Common myeloid progenitor, CD34-positive (primary cell): ENCODE data around the gene TTLL5.
A peak's percentile ranks its signal among the peaks of the same experiment; 100 is the strongest.

Experiments used
- CTCF ChIA-PET: fragments of 350-600 bp; sonication (Branson Sonifier 250); formaldehyde crosslinking; loops from one replicate; lab custom pipeline; 2021; ENCODE audit warnings: antibody characterized with exemption; lab: Charles Lee
- POLR2A ChIA-PET: fragments of 350-600 bp; sonication (Branson Sonifier 250); formaldehyde crosslinking; loops from one replicate; lab custom pipeline; 2021; ENCODE audit warnings: antibody characterized with exemption; lab: Charles Lee
- DNase-seq, 3 donors: peaks; one replicate each; pipeline versions ENCODE4 v3.0.0 to v3.0.0-alpha.2; 2013
- H3K27ac ChIP-seq, 2 experiments: 1 replicate in 1 of 2; 2 replicates in 1 of 2; pipeline ENCODE4 v1.7.0; 2013; ENCODE audit warnings: inconsistent platforms in 2 of 2, low read length in 2 of 2, mild to moderate bottlenecking in 2 of 2, low read depth in 1 of 2, moderate library complexity in 1 of 2; ENCODE audit not compliant: severe bottlenecking in 2 of 2, insufficient read depth in 1 of 2, poor library complexity in 1 of 2
- H3K27me3 ChIP-seq, 5 experiments: replicated peaks in 2 of 5; 1 replicate in 3 of 5; 2 replicates in 2 of 5; pipeline versions ENCODE4 v1.6.1 to v1.7.0; 2013; ENCODE audit warnings: low read length in 4 of 5, mild to moderate bottlenecking in 2 of 5, moderate library complexity in 2 of 5, inconsistent platforms in 1 of 5; ENCODE audit not compliant: insufficient read depth in 5 of 5, control insufficient read depth in 4 of 5
- H3K36me3 ChIP-seq, 4 experiments: 1 replicate in 2 of 4; 2 replicates in 2 of 4; pipeline versions ENCODE4 v1.6.1 to v1.7.0; 2013; ENCODE audit warnings: low read length in 3 of 4, control low read depth in 1 of 4, mild to moderate bottlenecking in 1 of 4; ENCODE audit not compliant: control insufficient read depth in 4 of 4, insufficient read depth in 4 of 4
- H3K4me1 ChIP-seq, 4 experiments: 1 replicate in 3 of 4; 2 replicates in 1 of 4; pipeline versions ENCODE4 v1.6.1 to v1.7.1; 2013; ENCODE audit warnings: low read length in 3 of 4, mild to moderate bottlenecking in 3 of 4, control low read depth in 1 of 4, inconsistent platforms in 1 of 4, moderate library complexity in 1 of 4; ENCODE audit not compliant: control insufficient read depth in 4 of 4, insufficient read depth in 4 of 4; ENCODE audit errors: control extremely low read depth in 1 of 4
- H3K4me3 ChIP-seq, 7 experiments: 1 replicate in 4 of 7; 2 replicates in 3 of 7; pipeline versions ENCODE4 v1.5.1 to v1.7.0; 2013; ENCODE audit warnings: mild to moderate bottlenecking in 7 of 7, low read length in 6 of 7, moderate library complexity in 6 of 7, inconsistent platforms in 2 of 7, low read depth in 2 of 7, control low read depth in 1 of 7; ENCODE audit not compliant: insufficient read depth in 4 of 7, control insufficient read depth in 1 of 7; ENCODE audit errors: extremely low read depth in 1 of 7
- H3K9me3 ChIP-seq, 5 experiments: 1 replicate in 4 of 5; 2 replicates in 1 of 5; pipeline versions ENCODE4 v1.6.1 to v1.7.1; 2013; ENCODE audit warnings: low read length in 4 of 5, mild to moderate bottlenecking in 2 of 5, inconsistent platforms in 1 of 5, low read depth in 1 of 5, moderate library complexity in 1 of 5; ENCODE audit not compliant: control insufficient read depth in 4 of 5, insufficient read depth in 2 of 5; ENCODE audit errors: control extremely low read depth in 1 of 5
- WGBS: methylation state at CpG from one replicate; pipeline ENCODE4 v1.1.5; 2013; ENCODE audit not compliant: insufficient coverage; 5-methylcytosine and 5-hydroxymethylcytosine counted together

TTLL5 gene

DNA sequence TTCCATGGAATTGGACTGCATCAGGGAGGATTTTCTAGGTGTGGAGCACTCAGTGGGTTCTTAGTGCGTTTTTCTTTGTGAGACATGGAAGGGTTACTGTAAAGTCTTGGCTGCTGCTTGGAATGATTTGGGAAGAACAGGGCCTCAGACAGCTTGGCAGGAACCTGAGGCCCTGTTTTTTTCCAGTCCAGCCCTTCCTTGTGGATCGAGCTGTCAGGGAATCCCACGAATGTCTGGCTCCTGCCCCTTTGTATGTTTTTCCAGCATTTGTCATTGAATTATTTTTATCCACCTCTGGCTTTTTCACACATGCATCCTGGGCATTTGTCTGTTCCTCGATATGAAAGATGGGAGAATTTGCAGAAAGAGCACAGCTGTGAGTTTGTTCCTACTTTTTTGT, 162.3 kb downstream of the TTLL5 start:
- H3K27ac ChIP-seq, result no peak overlapping the region
- ChIA-PET POLR2A (no interaction called here), CTCF (interaction anchor here (1.4 kb wide), 1 partner anchor 8 kb away, joined by 3 read pairs; no protein-coding TSS in a partner anchor)
- no peak overlapping the region for H3K4me3 ChIP-seq
- no peaks in the 10 kb centered on the region for H3K27me3 ChIP-seq
- H3K36me3 ChIP-seq, result peaks cover 8 to 46% (median 25%) of the 10 kb centered on the region in 4 experiments
- H3K4me1 ChIP-seq, result no peaks in the 10 kb centered on the region
- no peak for DNase-seq
- no peaks in the 10 kb centered on the region for H3K9me3 ChIP-seq
- WGBS, result no CpG with 5 or more reads among the region's 4 CpGs

DNA sequence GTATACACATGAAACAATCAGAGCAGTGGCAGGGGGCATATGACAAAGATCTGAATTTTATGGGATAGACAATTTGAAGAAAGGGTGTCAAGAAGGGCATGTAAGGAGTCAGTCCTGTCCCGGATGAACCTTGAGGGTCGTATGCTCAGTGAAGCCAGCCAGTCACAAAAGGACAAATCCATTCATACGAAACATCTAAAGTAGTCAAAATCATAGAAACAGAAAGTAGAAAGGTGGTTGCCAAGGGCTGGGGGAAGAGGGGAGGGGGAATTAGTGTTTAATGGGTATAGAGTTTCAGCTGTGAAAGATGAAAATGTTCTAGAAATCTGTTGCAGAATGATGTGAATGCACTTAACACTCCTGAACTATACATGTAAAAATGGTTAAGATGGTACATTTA, 163.3 kb downstream of the TTLL5 start:
- no peak overlapping the region for H3K27ac ChIP-seq
- H3K4me1 ChIP-seq, result no peaks in the 10 kb centered on the region
- no peaks in the 10 kb centered on the region for H3K27me3 ChIP-seq
- POLR2A ChIA-PET, result no interaction called here
- H3K9me3 ChIP-seq, result no peaks in the 10 kb centered on the region
- 100% methylated on average over 1 of the region's 3 CpGs for WGBS
- H3K4me3 ChIP-seq, result no peak overlapping the region
- CTCF ChIA-PET, result no interaction called here
- no peak for DNase-seq
- H3K36me3 ChIP-seq, result peaks cover 8 to 46% (median 24%) of the 10 kb centered on the region in 4 experiments

- no peaks in the 10 kb centered on the region for H3K9me3 ChIP-seq
- peaks cover 5 to 39% (median 22%) of the 10 kb centered on the region in 4 experiments for H3K36me3 ChIP-seq
- ChIA-PET POLR2A (no interaction called here), CTCF (no interaction called here)
- H3K4me3 ChIP-seq, result no peak overlapping the region
- no peak overlapping the region for H3K27ac ChIP-seq
- H3K27me3 ChIP-seq, result no peaks in the 10 kb centered on the region
- 100% methylated on average over 2 of the region's 3 CpGs for WGBS
- no peak for DNase-seq
- no peaks in the 10 kb centered on the region for H3K4me1 ChIP-seq
Measured at GRCh38 chr14:75825147-75825592, 164.1 kb downstream of the TTLL5 start.

DNA sequence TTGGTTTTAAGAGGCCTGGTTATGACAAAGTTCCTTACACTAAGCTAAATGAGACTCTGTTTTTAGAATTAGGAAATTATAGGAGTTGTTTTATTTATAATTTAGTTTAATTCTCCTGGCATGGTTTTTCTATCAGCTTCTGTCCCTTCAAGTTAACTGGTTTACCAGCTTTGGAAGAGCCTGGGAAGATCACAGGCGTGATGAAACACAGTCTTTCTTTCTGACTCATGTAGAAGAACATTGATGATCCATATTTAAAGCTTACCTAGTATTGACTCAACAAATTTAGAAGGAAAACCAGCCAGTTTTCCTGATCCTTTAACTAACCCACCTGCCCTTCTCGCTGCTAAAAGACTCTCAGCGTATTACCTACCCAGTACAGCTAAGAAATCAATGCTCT, 165.6 kb downstream of the TTLL5 start:
- ChIA-PET CTCF (no interaction called here), POLR2A (no interaction called here)
- no peak overlapping the region for H3K4me3 ChIP-seq
- WGBS, result 100% methylated on average over 1 of the region's 3 CpGs
- DNase-seq, result no peak
- peaks cover 0 to 2% (median under 1%) of the 10 kb centered on the region in 4 experiments for H3K4me1 ChIP-seq
- no peaks in the 10 kb centered on the region for H3K9me3 ChIP-seq
- no peaks in the 10 kb centered on the region for H3K27me3 ChIP-seq
- peaks cover 5 to 25% (median 16%) of the 10 kb centered on the region in 4 experiments for H3K36me3 ChIP-seq
- no peak overlapping the region for H3K27ac ChIP-seq

DNA sequence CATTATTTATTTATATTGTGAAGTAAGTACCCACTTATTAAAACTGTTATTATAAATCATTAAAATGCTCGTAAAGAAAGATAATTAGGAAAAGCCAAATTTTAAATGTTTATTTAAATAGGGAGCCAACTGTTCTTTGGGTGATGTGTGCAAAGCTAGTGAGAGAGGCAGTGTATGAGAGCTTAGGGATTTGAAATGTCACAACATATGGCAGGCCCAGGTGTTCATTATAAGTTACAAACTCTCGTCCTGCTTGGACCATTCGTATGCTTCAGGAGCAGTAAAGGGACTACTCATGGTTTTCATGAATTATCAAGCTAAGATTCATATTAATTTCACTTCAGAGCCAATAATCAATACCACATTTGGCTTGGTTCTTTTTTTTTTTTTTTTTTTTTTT, 166.3 kb downstream of the TTLL5 start:
- 100% methylated on average over 2 of the region's 3 CpGs for WGBS
- no peak for DNase-seq
- Histone ChIP-seq H3K27ac (no peak overlapping the region), H3K4me3 (no peak overlapping the region), H3K4me1 (peaks cover 0 to 9% (median under 1%) of the 10 kb centered on the region in 4 experiments), H3K36me3 (peaks cover 5 to 24% (median 12%) of the 10 kb centered on the region in 4 experiments), H3K9me3 (no peaks in the 10 kb centered on the region), H3K27me3 (no peaks in the 10 kb centered on the region)
- POLR2A ChIA-PET, result no interaction called here
- CTCF ChIA-PET, result interaction anchor here (1.0 to 1.2 kb wide), 2 partner anchors 33 to 158 kb away, joined by 3 read pairs; partner anchors contain the start of gene IFT43

DNA sequence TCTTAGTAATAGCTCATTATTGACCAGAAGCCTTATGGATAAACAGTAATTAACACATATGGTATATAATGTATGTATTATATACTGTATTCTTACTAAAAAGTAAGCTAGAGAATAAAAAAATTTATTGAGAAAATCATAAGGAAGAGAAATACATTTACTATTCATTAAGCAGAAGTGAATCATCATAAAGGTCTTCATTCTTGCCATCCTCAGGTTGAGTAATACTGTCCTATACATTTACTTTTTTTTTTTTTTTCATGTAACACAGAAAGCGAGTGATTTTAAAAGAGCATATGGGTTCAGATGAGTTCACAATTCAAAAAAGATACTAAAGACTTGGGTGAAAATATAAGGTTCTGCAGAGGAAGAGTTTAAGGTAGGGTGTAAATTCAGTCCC, 168.3 kb downstream of the TTLL5 start:
- Histone ChIP-seq H3K27me3 (no peaks in the 10 kb centered on the region), H3K4me1 (peaks cover 0 to 18% (median 3%) of the 10 kb centered on the region in 4 experiments), H3K36me3 (peaks cover 0 to 17% (median 8%) of the 10 kb centered on the region in 4 experiments), H3K4me3 (no peak overlapping the region), H3K9me3 (no peaks in the 10 kb centered on the region), H3K27ac (no peak overlapping the region)
- ChIA-PET POLR2A (interaction anchor here (0.6 kb wide), 1 partner anchor 207 kb away, joined by 4 read pairs; no protein-coding TSS in a partner anchor), CTCF (interaction anchor here (1.6 kb wide), 1 partner anchor 77 kb away, joined by 4 read pairs; no protein-coding TSS in a partner anchor)
- no peak for DNase-seq
- WGBS, result no CpG with 5 or more reads among the region's 1 CpG

GRCh38 chr14:75831455-75831854, 170.4 kb downstream of the TTLL5 start:
- ChIA-PET CTCF (interaction anchor here (0.9 to 1.2 kb wide), 2 partner anchors 9 to 16 kb away, joined by 3 read pairs; no protein-coding TSS in a partner anchor), POLR2A (no interaction called here)
- H3K4me1 ChIP-seq, result peaks cover 0 to 18% (median 3%) of the 10 kb centered on the region in 4 experiments
- H3K36me3 ChIP-seq, result peaks cover 0 to 9% (median 6%) of the 10 kb centered on the region in 4 experiments
- H3K4me3 ChIP-seq, result peak overlapping the region in 2 of 7 experiments; percentile 2 to 27
- no peaks in the 10 kb centered on the region for H3K27me3 ChIP-seq
- peak; percentile 61 to 86 (median 81) for DNase-seq
- peak overlapping the region; percentile 9 to 68 for H3K27ac ChIP-seq
- WGBS, result 49% methylated on average over 4 of the region's 5 CpGs
- H3K9me3 ChIP-seq, result no peaks in the 10 kb centered on the region
